DMS153 treated with DMSO at 0.1 percent for 48 hours (cell line): ENCODE data around the gene GJA10.

ENCODE experiments used
- DNase-seq: peaks from one replicate; lab custom pipeline; 2025; ENCODE audit not compliant: unreplicated experiment; lab: John Stamatoyannopoulos, UW

Gene GJA10

DNA sequence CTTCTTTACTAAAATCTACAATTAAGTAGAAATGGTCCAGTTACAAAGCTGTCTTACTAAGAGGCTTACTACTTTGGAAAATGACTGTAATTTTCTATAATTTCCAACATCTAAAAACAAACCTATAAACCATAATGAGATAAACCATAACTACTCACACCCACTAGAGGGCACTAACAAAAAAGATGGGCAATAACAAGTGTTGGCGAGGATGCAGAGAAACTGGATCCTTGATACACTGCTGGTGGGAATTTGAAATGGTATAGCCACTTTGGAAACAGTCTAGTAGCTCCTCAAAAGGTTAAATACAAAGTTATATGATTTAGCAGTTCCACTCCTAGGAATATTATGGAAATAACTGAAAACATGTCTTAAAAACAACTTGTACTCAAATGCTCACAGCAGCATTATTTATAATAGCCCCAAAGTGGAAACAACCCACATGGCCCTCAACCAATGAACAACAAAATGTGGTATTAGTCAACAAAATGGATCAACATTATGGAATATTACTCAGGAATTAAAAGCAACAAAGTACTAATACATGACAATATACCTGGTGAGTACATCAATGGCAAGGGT, 50.6 kb downstream of the GJA10 start:
- DNase-seq: peak; percentile 12
